HEK293 (cell line): Measurements from ENCODE around the gene SLF2.

Source experiments
- CTCF ChIA-PET: fragments of 350-600 bp; formaldehyde crosslinking; extraction: SDS; loops from one replicate; lab custom pipeline; 2021; ENCODE audit warnings: antibody characterized with exemption; lab: Yijun Ruan, JAX
- POLR2A ChIA-PET: fragments of 300-600 bp; formaldehyde crosslinking; extraction: SDS; loops from one replicate; lab custom pipeline; 2020; ENCODE audit warnings: antibody characterized with exemption, inconsistent platforms; lab: Yijun Ruan, JAX
- H3K27ac ChIP-seq: fragments of 200-500 bp; sonication (Bioruptor generic); 2 replicates; pipeline ENCODE4 v1.5.1; 2014; ENCODE audit warnings: low read depth, low read length, control low read depth, inconsistent platforms; ENCODE audit errors: extremely low read depth
- H3K36me3 ChIP-seq, 2 experiments: fragments of 200-500 bp in 1 of 2; sonication (Bioruptor generic) in 1 of 2; 1 replicate in 1 of 2; 2 replicates in 1 of 2; pipeline ENCODE4 v1.5.1; 2014 to 2017; ENCODE audit warnings: inconsistent platforms in 2 of 2, low read length in 2 of 2; ENCODE audit not compliant: control insufficient read depth in 2 of 2, insufficient read depth in 1 of 2
- H3K4me1 ChIP-seq: fragments of 200-500 bp; sonication (Bioruptor generic); 2 replicates; pipeline ENCODE4 v1.5.1; 2014; ENCODE audit warnings: mild to moderate bottlenecking, low read length, inconsistent platforms; ENCODE audit not compliant: control insufficient read depth, insufficient read depth
- H3K4me3 ChIP-seq: 2 replicates; pipeline ENCODE4 v1.5.1; 2011; ENCODE audit warnings: low read depth, mild to moderate bottlenecking, control low read depth, low read length, moderate library complexity
- H3K9me3 ChIP-seq: fragments of 200-500 bp; sonication (Bioruptor generic); 2 replicates; pipeline ENCODE4 v1.5.1; 2014; ENCODE audit warnings: low read depth, low read length, inconsistent platforms; ENCODE audit not compliant: control insufficient read depth, insufficient read depth
- GFI1B ChIP-seq: fragments of 450-650 bp; formaldehyde crosslinking; IDR thresholded peaks from 2 replicates; pipeline ENCODE4 v1.5.1; 2016; ENCODE audit warnings: missing biosample characterization, missing genetic modification characterization
- INSM2 ChIP-seq: fragments of 450-650 bp; formaldehyde crosslinking; IDR thresholded peaks from 2 replicates; pipeline ENCODE4 v1.5.1; 2016; ENCODE audit warnings: missing biosample characterization, missing genetic modification characterization
- MEIS1 ChIP-seq: sonication (generic); formaldehyde crosslinking; IDR thresholded peaks from 2 replicates; pipeline ENCODE4 v1.8.1; 2022; ENCODE audit warnings: missing genetic modification reagents, mild to moderate bottlenecking, borderline replicate concordance
- OVOL3 ChIP-seq: fragments of 450-650 bp; formaldehyde crosslinking; IDR thresholded peaks from 2 replicates; pipeline ENCODE4 v1.5.1; 2016; ENCODE audit warnings: missing biosample characterization, missing genetic modification characterization
- PATZ1 ChIP-seq: fragments of 450-650 bp; formaldehyde crosslinking; IDR thresholded peaks from 2 replicates; pipeline ENCODE4 v1.5.1; 2016; ENCODE audit warnings: missing biosample characterization, missing genetic modification characterization
- PRDM6 ChIP-seq: fragments of 450-650 bp; formaldehyde crosslinking; IDR thresholded peaks from 2 replicates; pipeline ENCODE4 v1.5.1; 2017; ENCODE audit warnings: missing biosample characterization, missing genetic modification characterization
- SP3 ChIP-seq: fragments of 450-650 bp; formaldehyde crosslinking; IDR thresholded peaks from 2 replicates; pipeline ENCODE4 v1.5.1; 2016; ENCODE audit warnings: missing biosample characterization, missing genetic modification characterization
- WT1 ChIP-seq: fragments of 450-650 bp; formaldehyde crosslinking; IDR thresholded peaks from 2 replicates; pipeline ENCODE4 v1.5.1; 2016; ENCODE audit warnings: missing biosample characterization, missing genetic modification characterization
- ZBTB49 ChIP-seq: fragments of 450-650 bp; formaldehyde crosslinking; IDR thresholded peaks from 2 replicates; pipeline ENCODE4 v1.5.1; 2016; ENCODE audit warnings: missing biosample characterization, missing genetic modification characterization, low read depth
- ZEB2 ChIP-seq: fragments of 450-650 bp; formaldehyde crosslinking; IDR thresholded peaks from 2 replicates; pipeline ENCODE4 v1.5.1; 2016; ENCODE audit warnings: missing biosample characterization, missing genetic modification characterization
- ZFHX2 ChIP-seq: fragments of 450-650 bp; formaldehyde crosslinking; conservative IDR thresholded peaks from 2 replicates; pipeline ENCODE4 v1.5.1; 2016; ENCODE audit warnings: missing biosample characterization, missing genetic modification characterization
- ZNF114 ChIP-seq: fragments of 450-650 bp; formaldehyde crosslinking; IDR thresholded peaks from 2 replicates; pipeline ENCODE4 v1.5.0; 2017; ENCODE audit warnings: missing biosample characterization, missing genetic modification characterization
- ZNF140 ChIP-seq: fragments of 450-650 bp; formaldehyde crosslinking; IDR thresholded peaks from 2 replicates; pipeline ENCODE4 v1.5.1; 2016; ENCODE audit warnings: missing biosample characterization, missing genetic modification characterization
- ZNF202 ChIP-seq: fragments of 450-650 bp; formaldehyde crosslinking; IDR thresholded peaks from 2 replicates; pipeline ENCODE4 v1.5.1; 2016; ENCODE audit warnings: missing biosample characterization, missing genetic modification characterization, borderline replicate concordance
- ZNF266 ChIP-seq: fragments of 450-650 bp; formaldehyde crosslinking; IDR thresholded peaks from 2 replicates; pipeline ENCODE4 v1.5.1; 2016; ENCODE audit warnings: missing biosample characterization, missing genetic modification characterization, low read depth
- ZNF302 ChIP-seq: fragments of 450-650 bp; formaldehyde crosslinking; IDR thresholded peaks from 2 replicates; pipeline ENCODE4 v1.5.1; 2016; ENCODE audit warnings: missing biosample characterization, missing genetic modification characterization, low read depth
- ZNF48 ChIP-seq: fragments of 450-650 bp; formaldehyde crosslinking; IDR thresholded peaks from 2 replicates; pipeline ENCODE4 v1.5.1; 2016; ENCODE audit warnings: missing biosample characterization, missing genetic modification characterization
- ZNF521 ChIP-seq: fragments of 450-650 bp; formaldehyde crosslinking; IDR thresholded peaks from 2 replicates; pipeline ENCODE4 v1.5.1; 2017; ENCODE audit warnings: missing biosample characterization, mild to moderate bottlenecking, missing genetic modification characterization
- ZNF561 ChIP-seq: fragments of 450-650 bp; IDR thresholded peaks from 2 replicates; pipeline ENCODE4 v1.5.1; 2018; ENCODE audit warnings: missing biosample characterization, missing genetic modification characterization, borderline replicate concordance
- ZNF580 ChIP-seq: fragments of 450-650 bp; formaldehyde crosslinking; IDR thresholded peaks from 2 replicates; pipeline ENCODE4 v1.5.1; 2016; ENCODE audit warnings: missing biosample characterization, missing genetic modification characterization
- ZNF610 ChIP-seq: fragments of 450-650 bp; formaldehyde crosslinking; IDR thresholded peaks from 2 replicates; pipeline ENCODE4 v1.5.1; 2016; ENCODE audit warnings: missing biosample characterization, missing genetic modification characterization, borderline replicate concordance
- ZNF639 ChIP-seq: fragments of 450-650 bp; formaldehyde crosslinking; IDR thresholded peaks from 2 replicates; pipeline ENCODE4 v1.5.1; 2016; ENCODE audit warnings: missing biosample characterization, missing genetic modification characterization
- ZNF654 ChIP-seq: fragments of 450-650 bp; formaldehyde crosslinking; IDR thresholded peaks from 2 replicates; pipeline ENCODE4 v1.5.1; 2016; ENCODE audit warnings: low read depth, missing biosample characterization, missing genetic modification characterization
- ZNF677 ChIP-seq: fragments of 450-650 bp; IDR thresholded peaks from 2 replicates; pipeline ENCODE4 v1.5.0; 2018; ENCODE audit warnings: missing biosample characterization, mild to moderate bottlenecking, missing genetic modification characterization, moderate library complexity

SLF2 gene

GRCh38 chr10:100998183-100998990 is 85.6 kb downstream of the SLF2 start (continued):
- TF ChIP-seq PRDM6 (tag by site-specific recombination) (no peak), ZNF521 (no peak), PATZ1 (tag by site-specific recombination) (peak; percentile 93; the same call in 1 of the 2 replicates), ZBTB49 (no peak), SP3 (tag by site-specific recombination) (peak; percentile 1), ZNF266 (tag by site-specific recombination) (no peak), GFI1B (tag by site-specific recombination) (no peak), ZNF114 (tag by site-specific recombination) (no peak), ZNF610 (tag by site-specific recombination) (0 out of 2 replicates have a peak, but pooled peaks have one; percentile 24), WT1 (tag by site-specific recombination) (peak; percentile 79), ZNF677 (tag by site-specific recombination) (no peak), OVOL3 (tag by site-specific recombination) (0 out of 2 replicates have a peak, but pooled peaks have one; percentile 4), ZEB2 (tag by site-specific recombination) (no peak), ZNF48 (no peak), ZNF561 (tag by site-specific recombination) (0 out of 2 replicates have a peak, but pooled peaks have one; percentile 17), MEIS1 (CRISPR knock-in tag) (no peak)
- TF ChIP-seq, all 188 proteins: peak for 37

GRCh38 chr10:100998991-100999741 is 86.4 kb downstream of the SLF2 start:
- Histone ChIP-seq H3K36me3 (peaks cover 3 to 38% of the 10 kb centered on the region in 2 experiments; a peak in 2 of 3 replicates), H3K27ac (peak overlapping the region; percentile 94), H3K4me3 (peak overlapping the region; percentile 57), H3K4me1 (peaks cover 8% of the 10 kb centered on the region), H3K9me3 (no peaks in the 10 kb centered on the region)
- CTCF ChIA-PET, result interaction anchor here (0.6 to 16.6 kb wide), 16 partner anchors 7 to 1629 kb away, joined by 3 to 274 read pairs (median 4); partner anchors contain the start of genes MRPL43, PDZD7, SFXN3 and TWNK
- POLR2A ChIA-PET, result interaction anchor here (0.6 to 1.5 kb wide), 3 partner anchors 12 to 61 kb away, joined by 3 to 8 read pairs (median 7); no protein-coding TSS in a partner anchor
- no peak for TF ChIP-seq ZNF302 (tag by site-specific recombination)
- no peak; the same call in 1 of the 2 replicates for TF ChIP-seq ZNF639
- no peak for TF ChIP-seq ZNF140
- TF ChIP-seq INSM2 (tag by site-specific recombination), result no peak
- no peak; the same call in 1 of the 2 replicates for TF ChIP-seq ZNF654 (tag by site-specific recombination)
- TF ChIP-seq ZNF202 (tag by site-specific recombination), result no peak
- peak; percentile 64; the same call in 1 of the 2 replicates for TF ChIP-seq ZNF580 (tag by site-specific recombination)
- TF ChIP-seq ZFHX2 (tag by site-specific recombination), result peak; percentile 69
